ENCODE measurements around the gene CNTNAP2. TPM values are rescaled to one million over a fixed set of nuclear protein-coding genes. Genes with fewer than 3 reads are reported as not detected.

The CNTNAP2 gene
- polyA plus RNA-seq, 3 donors from 2014 or later: 0.94 to 1.1 TPM; not detected in 1

- H3K4me3 Mint-ChIP-seq: no peak overlapping the region
- no peak for DNase-seq
- H3K9me3 Mint-ChIP-seq: no peaks in the 10 kb centered on the region
- H3K27ac Mint-ChIP-seq: no peak overlapping the region
- no peaks in the 10 kb centered on the region for H3K4me1 Mint-ChIP-seq
- H3K27me3 Mint-ChIP-seq (ENCODE audit: low read depth in 3 of 3): peaks cover 2 to 5% (median 4%) of the 10 kb centered on the region in 3 donors
- no peaks in the 10 kb centered on the region for H3K36me3 Mint-ChIP-seq
Measured at GRCh38 chr7:148223738-148224137, 2107.1 kb downstream of the CNTNAP2 start.

- no peak overlapping the region for H3K4me3 Mint-ChIP-seq
- peaks cover 2 to 17% (median 2%) of the 10 kb centered on the region in 3 donors for H3K27me3 Mint-ChIP-seq (ENCODE audit: low read depth in 3 of 3)
- DNase-seq: no peak
- H3K4me1 Mint-ChIP-seq: no peaks in the 10 kb centered on the region
- no peak overlapping the region for H3K27ac Mint-ChIP-seq
- H3K36me3 Mint-ChIP-seq: no peaks in the 10 kb centered on the region
- no peaks in the 10 kb centered on the region for H3K9me3 Mint-ChIP-seq
Measured at GRCh38 chr7:148230296-148230695, 2113.7 kb downstream of the CNTNAP2 start.

GRCh38 chr7:148230883-148231282 is 2114.3 kb downstream of the CNTNAP2 start:
- Mint-ChIP-seq H3K9me3 (no peaks in the 10 kb centered on the region), H3K4me3 (no peak overlapping the region), H3K27ac (no peak overlapping the region), H3K4me1 (no peaks in the 10 kb centered on the region), H3K36me3 (no peaks in the 10 kb centered on the region), H3K27me3 (ENCODE audit: low read depth in 3 of 3) (peaks cover 2 to 17% (median 2%) of the 10 kb centered on the region in 3 donors)
- DNase-seq: no peak

GRCh38 chr7:148232784-148233183 is 2116.2 kb downstream of the CNTNAP2 start:
- Mint-ChIP-seq H3K4me1 (no peaks in the 10 kb centered on the region), H3K9me3 (no peaks in the 10 kb centered on the region), H3K36me3 (no peaks in the 10 kb centered on the region), H3K27ac (no peak overlapping the region), H3K27me3 (ENCODE audit: low read depth in 3 of 3) (peaks cover 0 to 13% (median 2%) of the 10 kb centered on the region in 3 donors), H3K4me3 (no peak overlapping the region)
- no peak for DNase-seq

GRCh38 chr7:148234715-148235114 is 2118.1 kb downstream of the CNTNAP2 start:
- no peaks in the 10 kb centered on the region for H3K36me3 Mint-ChIP-seq
- H3K27me3 Mint-ChIP-seq (ENCODE audit: low read depth in 3 of 3): peaks cover 0 to 13% (median 0%) of the 10 kb centered on the region in 3 donors
- no peak overlapping the region for H3K27ac Mint-ChIP-seq
- H3K4me3 Mint-ChIP-seq: no peak overlapping the region
- no peaks in the 10 kb centered on the region for H3K4me1 Mint-ChIP-seq
- no peaks in the 10 kb centered on the region for H3K9me3 Mint-ChIP-seq
- no peak for DNase-seq

GRCh38 chr7:148238761-148239325 is 2122.2 kb downstream of the CNTNAP2 start:
- no peak for DNase-seq
- Mint-ChIP-seq H3K4me3 (no peak overlapping the region), H3K27me3 (ENCODE audit: low read depth in 3 of 3) (peaks cover 2 to 16% (median 6%) of the 10 kb centered on the region in 3 donors)

GRCh38 chr7:148241700-148242293 is 2125.2 kb downstream of the CNTNAP2 start:
- no peaks in the 10 kb centered on the region for H3K36me3 Mint-ChIP-seq
- no peak for DNase-seq
- H3K4me3 Mint-ChIP-seq: no peak overlapping the region
- H3K9me3 Mint-ChIP-seq: no peaks in the 10 kb centered on the region
- peaks cover 2 to 13% (median 6%) of the 10 kb centered on the region in 3 donors for H3K27me3 Mint-ChIP-seq (ENCODE audit: low read depth in 3 of 3)
- no peak overlapping the region for H3K27ac Mint-ChIP-seq
- H3K4me1 Mint-ChIP-seq: no peaks in the 10 kb centered on the region

More at GRCh38 chr7:148238761-148239325, 2122.2 kb downstream of the CNTNAP2 start:
- Mint-ChIP-seq H3K4me1 (no peaks in the 10 kb centered on the region), H3K36me3 (no peaks in the 10 kb centered on the region), H3K9me3 (no peaks in the 10 kb centered on the region), H3K27ac (no peak overlapping the region)

GRCh38 chr7:148242294-148242821 is 2125.8 kb downstream of the CNTNAP2 start:
- Mint-ChIP-seq H3K4me1 (no peaks in the 10 kb centered on the region), H3K36me3 (no peaks in the 10 kb centered on the region), H3K27ac (no peak overlapping the region), H3K27me3 (ENCODE audit: low read depth in 3 of 3) (peaks cover 4 to 13% (median 6%) of the 10 kb centered on the region in 3 donors), H3K9me3 (no peaks in the 10 kb centered on the region), H3K4me3 (no peak overlapping the region)
- DNase-seq: no peak

GRCh38 chr7:148245381-148245780 is 2128.8 kb downstream of the CNTNAP2 start:
- H3K9me3 Mint-ChIP-seq: no peaks in the 10 kb centered on the region
- DNase-seq: no peak
- H3K27ac Mint-ChIP-seq: no peak overlapping the region
- peaks cover 4 to 14% (median 6%) of the 10 kb centered on the region in 3 donors for H3K27me3 Mint-ChIP-seq (ENCODE audit: low read depth in 3 of 3)
- no peak overlapping the region for H3K4me3 Mint-ChIP-seq
- no peaks in the 10 kb centered on the region for H3K4me1 Mint-ChIP-seq
- H3K36me3 Mint-ChIP-seq: no peaks in the 10 kb centered on the region

GRCh38 chr7:148253629-148254028 is 2137.0 kb downstream of the CNTNAP2 start:
- DNase-seq: no peak
- no peak overlapping the region for H3K27ac Mint-ChIP-seq
- peaks cover 0 to 11% (median 0%) of the 10 kb centered on the region in 6 donors for H3K9me3 Mint-ChIP-seq
- no peak overlapping the region for H3K4me3 Mint-ChIP-seq
- peaks cover 0 to 9% (median 1%) of the 10 kb centered on the region in 3 donors for H3K27me3 Mint-ChIP-seq (ENCODE audit: low read depth in 3 of 3)
- H3K4me1 Mint-ChIP-seq: no peaks in the 10 kb centered on the region
- no peaks in the 10 kb centered on the region for H3K36me3 Mint-ChIP-seq

GRCh38 chr7:148255333-148255732 is 2138.7 kb downstream of the CNTNAP2 start:
- no peak for DNase-seq
- Mint-ChIP-seq H3K27me3 (ENCODE audit: low read depth in 3 of 3) (peaks cover 0 to 8% (median 1%) of the 10 kb centered on the region in 3 donors), H3K9me3 (peaks cover 0 to 11% (median 0%) of the 10 kb centered on the region in 6 donors), H3K36me3 (no peaks in the 10 kb centered on the region), H3K4me3 (no peak overlapping the region), H3K27ac (no peak overlapping the region), H3K4me1 (no peaks in the 10 kb centered on the region)

GRCh38 chr7:148256433-148256832 is 2139.8 kb downstream of the CNTNAP2 start:
- Mint-ChIP-seq H3K4me3 (no peak overlapping the region), H3K4me1 (no peaks in the 10 kb centered on the region)

GRCh38 chr7:148260599-148260998 is 2144.0 kb downstream of the CNTNAP2 start:
- DNase-seq: no peak
- no peak overlapping the region for H3K4me3 Mint-ChIP-seq
- peaks cover 7 to 14% of the 10 kb centered on the region in 2 donors for H3K4me1 Mint-ChIP-seq
- no peak overlapping the region for H3K27ac Mint-ChIP-seq
- no peaks in the 10 kb centered on the region for H3K36me3 Mint-ChIP-seq
- peaks cover 1 to 7% (median 4%) of the 10 kb centered on the region in 3 donors for H3K27me3 Mint-ChIP-seq (ENCODE audit: low read depth in 3 of 3)
- no peaks in the 10 kb centered on the region for H3K9me3 Mint-ChIP-seq

More at GRCh38 chr7:148256433-148256832, 2139.8 kb downstream of the CNTNAP2 start:
- Mint-ChIP-seq H3K27me3 (ENCODE audit: low read depth in 3 of 3) (peaks cover 1 to 10% (median 1%) of the 10 kb centered on the region in 3 donors), H3K9me3 (peaks cover 0 to 7% (median 0%) of the 10 kb centered on the region in 6 donors), H3K27ac (no peak overlapping the region), H3K36me3 (no peaks in the 10 kb centered on the region)
- no peak for DNase-seq

- Mint-ChIP-seq H3K4me1 (peaks cover 7 to 14% of the 10 kb centered on the region in 2 donors), H3K27me3 (ENCODE audit: low read depth in 3 of 3) (peaks cover 1 to 7% (median 7%) of the 10 kb centered on the region in 3 donors), H3K9me3 (no peaks in the 10 kb centered on the region), H3K27ac (no peak overlapping the region), H3K36me3 (no peaks in the 10 kb centered on the region), H3K4me3 (no peak overlapping the region)
- DNase-seq: no peak
Measured at GRCh38 chr7:148261523-148261922, 2144.9 kb downstream of the CNTNAP2 start.

Measured in immature natural killer cell (primary cell).